ENCODE measurements around the gene C2orf76.
"Not testable (repeated sequence)": the region's sequence is repeated elsewhere in the genome, so short reads cannot be mapped to it uniquely, and the experiment has no call there.

C2orf76 gene

GRCh38 chr2:119293254-119293653 is 73.4 kb downstream of the C2orf76 start:
- DNase-seq: no peak

DNA sequence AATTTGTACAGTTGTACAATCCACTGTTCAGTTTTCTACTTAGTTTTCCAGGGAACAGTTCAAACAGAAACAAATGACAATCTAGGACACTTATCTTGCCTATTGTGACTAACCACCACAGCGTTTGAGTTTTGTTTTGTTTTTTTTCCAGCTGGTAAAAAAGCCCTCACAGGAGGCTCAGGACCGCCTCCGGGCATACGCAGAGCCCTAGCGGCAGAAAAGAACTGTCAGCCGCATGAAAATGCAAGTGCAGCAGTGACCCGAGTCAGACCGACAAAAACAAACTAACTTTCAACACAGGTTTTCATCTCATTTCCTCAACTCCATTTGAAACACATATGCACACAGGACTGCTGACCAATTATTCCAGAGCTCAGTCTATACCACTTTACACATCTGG is 74.4 kb downstream of the C2orf76 start:
- DNase-seq: no peak

DNA sequence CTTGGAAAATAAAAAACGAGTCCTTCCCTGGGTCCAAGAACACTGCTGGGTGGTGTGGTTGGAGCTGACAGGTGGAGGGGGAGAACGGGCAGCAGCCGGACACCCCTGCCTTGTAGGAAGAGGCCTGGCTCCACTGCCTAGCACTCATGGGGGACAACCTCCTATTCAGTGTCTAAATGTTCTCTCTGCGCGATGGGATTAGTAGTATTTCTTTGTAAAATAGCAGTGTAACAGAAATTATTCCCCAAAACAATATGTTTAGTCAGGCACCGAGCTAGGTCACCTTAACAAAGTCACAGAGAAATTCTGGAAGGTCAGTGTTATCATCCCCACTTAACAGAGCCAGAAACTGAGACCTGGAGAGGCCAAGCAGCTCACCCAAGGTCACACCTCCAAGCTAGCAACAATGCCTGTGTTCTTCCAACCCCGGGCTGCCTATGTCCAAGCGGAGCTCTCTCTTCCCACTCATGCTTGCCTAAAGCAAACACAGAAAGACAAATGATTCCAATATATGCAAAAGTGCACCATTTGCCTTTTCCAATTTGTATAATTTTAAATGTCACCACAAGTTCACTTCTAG is 75.0 kb downstream of the C2orf76 start:
- DNase-seq: no peak

DNA sequence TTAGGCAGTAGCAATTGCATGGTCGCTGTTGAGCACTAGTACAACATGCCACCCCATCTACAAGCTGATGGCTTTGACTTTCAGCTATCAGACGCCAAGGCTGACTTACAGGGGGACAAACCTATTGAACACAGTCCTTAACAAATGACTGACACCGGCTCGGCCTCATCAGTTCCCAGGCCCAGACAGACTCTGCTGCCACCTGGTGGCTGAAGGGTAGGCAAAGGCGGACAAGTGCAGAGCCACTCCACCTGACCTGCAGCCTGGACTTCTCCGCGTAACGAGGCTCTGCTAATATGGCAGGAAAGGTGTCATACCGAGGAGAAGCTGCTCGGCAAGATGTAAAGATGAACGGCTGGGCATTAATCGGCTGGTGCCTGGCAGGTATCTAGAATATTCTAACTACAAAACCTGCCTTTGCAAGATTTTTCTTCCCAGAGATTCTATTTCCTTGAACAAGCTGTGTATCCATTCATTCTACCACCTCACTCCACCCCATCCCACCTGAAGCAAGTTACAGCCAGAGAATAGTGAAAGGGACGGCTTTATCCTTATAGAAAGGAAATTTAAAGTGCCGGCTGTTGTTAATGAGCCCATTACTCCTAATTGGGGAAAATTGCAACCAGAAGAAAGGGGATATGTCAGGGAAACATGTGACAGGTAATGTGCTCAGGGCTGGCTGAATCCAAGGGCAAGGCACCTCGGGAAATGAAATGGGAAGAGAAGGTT is 75.6 kb downstream of the C2orf76 start:
- peak; percentile 9 for DNase-seq

DNA sequence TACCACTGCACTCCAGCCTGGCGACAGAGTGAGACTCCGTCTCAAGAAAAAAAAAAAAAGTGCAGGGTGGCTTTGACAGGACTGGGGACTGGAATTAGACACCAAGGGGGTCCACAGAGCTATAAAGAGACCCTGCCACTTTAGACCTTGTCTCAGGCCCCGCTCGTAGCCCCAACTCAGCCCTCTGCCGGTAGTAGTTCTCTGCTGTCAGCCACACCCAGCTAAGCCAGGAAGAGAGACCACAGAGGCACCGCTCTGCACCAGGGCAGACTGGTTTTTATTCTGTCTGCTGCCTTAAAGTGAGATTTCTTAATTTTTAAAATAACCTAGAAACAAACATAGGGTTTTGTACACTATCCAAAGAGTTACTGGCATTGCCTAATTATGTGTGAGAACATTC is 77.0 kb downstream of the C2orf76 start:
- no peak for DNase-seq

DNA sequence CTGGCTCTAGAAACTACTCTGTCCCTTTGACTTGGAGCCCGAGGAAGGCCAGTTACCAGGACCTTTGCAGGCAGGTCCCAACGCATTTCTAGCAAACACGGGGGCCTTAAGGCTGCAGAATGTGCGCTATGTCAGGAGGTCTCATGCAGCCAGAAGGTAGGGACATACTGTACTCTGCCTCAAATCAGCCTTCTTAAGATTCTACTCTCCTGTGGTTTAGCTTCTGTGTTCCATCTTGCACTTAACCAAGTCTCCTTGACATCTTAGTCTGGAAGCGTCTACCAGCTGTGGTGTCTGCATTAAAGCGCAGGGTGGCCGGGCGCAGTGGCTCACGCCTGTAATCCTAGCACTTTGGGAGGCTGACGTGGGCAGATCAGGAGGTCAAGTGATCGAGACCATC is 77.5 kb downstream of the C2orf76 start:
- no peak for DNase-seq

DNA sequence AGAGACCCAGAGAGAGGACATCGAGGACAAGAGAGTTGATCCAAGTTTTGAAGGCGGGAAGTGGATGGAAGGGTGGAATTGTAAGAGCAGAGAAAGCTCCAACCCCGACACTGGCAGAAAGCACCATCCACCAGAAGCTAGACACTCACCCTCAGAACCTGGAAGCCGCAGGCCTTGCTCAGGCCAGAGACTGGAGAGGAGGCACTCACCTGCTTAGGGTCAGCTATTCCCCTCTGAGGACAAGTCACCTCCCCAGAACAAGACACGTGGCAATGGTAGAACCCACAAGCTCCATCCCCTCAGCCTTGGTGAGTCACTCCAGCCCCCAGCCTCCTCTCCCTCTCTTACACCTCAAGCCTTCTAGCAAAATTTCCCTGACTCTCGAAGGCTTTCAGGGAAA is 78.1 kb downstream of the C2orf76 start:
- DNase-seq: no peak

DNA sequence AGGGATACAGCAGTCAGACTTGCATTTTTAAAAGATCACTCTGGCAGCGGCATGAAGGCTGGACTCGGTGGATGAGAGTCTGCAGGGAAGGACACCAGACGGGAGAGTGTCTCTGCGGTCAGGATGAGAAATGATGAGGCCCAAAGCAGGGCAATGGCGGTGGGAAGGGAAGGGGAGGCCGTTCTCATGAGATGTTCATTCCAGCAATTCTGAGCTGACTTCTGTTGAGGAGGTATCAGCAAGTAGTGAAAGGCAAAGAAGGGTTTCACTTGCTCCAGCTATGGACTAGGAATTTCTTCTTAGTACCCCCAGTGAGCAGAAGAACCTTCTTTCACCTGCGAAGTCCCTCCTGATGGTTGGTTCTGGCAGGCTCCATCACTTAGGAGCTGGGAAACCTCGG is 80.0 kb downstream of the C2orf76 start:
- DNase-seq: no peak

DNA sequence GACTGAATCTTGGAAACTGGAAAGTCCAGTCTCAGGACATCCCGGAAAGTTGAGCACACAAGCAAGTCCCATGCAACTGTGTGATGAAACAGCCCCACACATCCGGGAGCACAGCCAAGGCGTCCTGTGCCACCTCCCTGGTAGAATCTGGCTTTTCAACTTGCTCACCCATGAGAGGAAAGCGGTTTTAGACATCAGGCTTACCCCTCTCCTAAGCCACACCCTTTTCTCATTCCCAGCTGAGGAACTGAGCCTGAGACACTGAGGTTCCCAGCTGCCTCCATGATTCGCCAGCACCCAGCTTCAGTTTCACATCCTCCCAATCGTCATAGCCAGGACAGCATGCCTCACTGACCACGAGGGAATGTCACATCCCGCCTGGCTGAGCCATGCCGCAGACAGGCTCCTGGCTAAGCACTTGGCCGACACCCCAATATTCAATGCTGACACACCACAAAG is 82.7 kb downstream of the C2orf76 start:
- DNase-seq: no peak

GRCh38 chr2:119282996-119283511 is 83.6 kb downstream of the C2orf76 start:
- no peak for DNase-seq

- no peak for DNase-seq
These were observed 84.3 kb downstream of the C2orf76 start for GRCh38 chr2:119282146-119282995.

DNA sequence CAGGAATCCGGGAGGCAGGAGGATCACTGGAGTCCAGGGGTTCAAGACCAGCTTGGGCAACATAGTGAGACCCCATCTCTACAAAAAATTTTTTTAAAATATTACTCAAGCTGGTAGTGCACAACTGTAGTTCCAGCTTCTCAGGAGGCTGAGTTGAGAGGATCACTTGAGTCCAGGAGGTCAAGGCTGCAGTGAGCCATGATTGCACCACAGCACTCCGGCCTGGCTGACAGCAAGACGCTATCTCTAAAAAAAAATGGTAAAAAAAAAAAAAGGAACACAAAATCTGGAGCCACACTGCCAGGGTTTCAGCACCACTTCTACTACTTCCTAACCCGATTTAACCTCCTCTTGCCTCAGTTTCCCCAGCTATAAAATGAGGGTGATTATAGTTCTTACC is 86.0 kb downstream of the C2orf76 start:
- no peak for DNase-seq

DNA sequence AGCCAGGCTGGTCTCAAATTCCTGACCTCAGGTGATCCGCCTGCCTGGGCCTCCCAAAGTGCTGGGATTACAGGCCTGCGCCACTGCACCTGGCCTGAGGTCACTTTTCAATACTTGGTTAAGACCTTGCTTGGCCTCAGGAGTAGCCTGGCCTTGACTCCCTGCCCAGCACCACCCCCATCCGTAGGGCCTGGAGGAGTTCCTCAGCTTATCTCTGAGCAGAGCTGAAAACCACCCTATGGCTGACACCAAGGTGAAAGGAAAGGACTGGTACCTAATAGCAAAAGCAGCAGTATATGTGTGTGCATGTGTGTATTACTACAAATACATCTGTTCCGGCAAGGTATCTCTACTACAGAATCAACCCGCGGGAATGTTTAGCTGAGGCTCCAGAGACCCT is 87.0 kb downstream of the C2orf76 start:
- no peak for DNase-seq

DNA sequence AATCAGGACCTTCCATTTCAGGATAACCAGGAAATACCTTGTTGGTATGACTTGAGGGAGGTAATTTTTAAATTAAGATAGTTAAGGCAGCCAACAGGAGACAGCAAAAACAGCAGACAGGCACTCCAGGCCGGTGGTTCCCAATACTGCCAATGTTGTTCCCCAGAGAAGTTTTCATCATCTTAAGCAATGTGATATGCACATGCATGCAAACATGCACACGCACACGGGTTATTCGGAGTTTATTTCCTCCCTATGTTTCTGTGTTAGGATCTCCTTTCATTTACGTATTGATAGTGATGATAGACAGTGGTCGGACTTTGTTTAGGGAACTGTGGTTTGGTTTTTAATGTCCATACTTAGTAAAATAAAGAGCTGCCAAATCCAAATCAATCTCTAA is 87.7 kb downstream of the C2orf76 start:
- no peak for DNase-seq

DNA sequence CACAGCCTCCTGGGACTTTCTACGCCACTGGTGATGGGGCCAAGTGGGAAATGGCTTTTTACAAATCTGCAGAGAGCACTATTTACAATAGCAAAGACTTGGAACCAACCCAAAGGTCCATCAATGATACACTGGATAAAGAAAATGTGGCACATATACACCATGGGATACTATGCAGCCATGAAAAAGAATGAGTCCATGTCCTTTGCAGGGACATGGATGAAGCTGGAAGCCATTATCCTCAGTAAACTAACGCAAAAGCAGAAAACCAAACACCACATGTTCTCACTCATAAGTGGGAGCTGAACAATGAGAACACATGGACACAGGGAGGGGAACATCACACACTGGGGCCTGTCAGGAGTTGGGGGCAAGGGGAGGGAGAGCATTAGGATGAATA is 88.2 kb downstream of the C2orf76 start:
- DNase-seq: not testable (repeated sequence)

- no peak for DNase-seq
These were observed 89.8 kb downstream of the C2orf76 start for GRCh38 chr2:119276864-119277263.

DNA sequence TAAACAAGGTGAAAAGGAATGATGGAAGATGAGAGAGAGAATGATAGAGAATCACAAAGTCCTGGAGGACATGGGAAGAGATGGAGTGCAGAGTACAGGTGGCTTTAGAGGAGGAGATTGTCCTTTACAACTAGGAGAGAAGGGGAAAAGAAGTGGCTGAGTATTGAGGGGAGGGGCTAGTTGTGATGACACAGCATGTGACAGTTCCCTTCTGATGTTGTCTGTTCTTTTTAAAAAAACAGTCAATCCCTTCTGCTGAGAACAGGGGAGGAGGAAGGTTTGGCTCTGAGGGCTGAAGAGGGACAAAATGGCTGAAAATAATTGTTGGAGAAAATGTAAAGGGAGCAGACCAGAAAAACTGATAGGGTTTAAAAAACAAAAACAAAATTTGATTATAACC is 99.0 kb downstream of the C2orf76 start:
- no peak for DNase-seq

DNA sequence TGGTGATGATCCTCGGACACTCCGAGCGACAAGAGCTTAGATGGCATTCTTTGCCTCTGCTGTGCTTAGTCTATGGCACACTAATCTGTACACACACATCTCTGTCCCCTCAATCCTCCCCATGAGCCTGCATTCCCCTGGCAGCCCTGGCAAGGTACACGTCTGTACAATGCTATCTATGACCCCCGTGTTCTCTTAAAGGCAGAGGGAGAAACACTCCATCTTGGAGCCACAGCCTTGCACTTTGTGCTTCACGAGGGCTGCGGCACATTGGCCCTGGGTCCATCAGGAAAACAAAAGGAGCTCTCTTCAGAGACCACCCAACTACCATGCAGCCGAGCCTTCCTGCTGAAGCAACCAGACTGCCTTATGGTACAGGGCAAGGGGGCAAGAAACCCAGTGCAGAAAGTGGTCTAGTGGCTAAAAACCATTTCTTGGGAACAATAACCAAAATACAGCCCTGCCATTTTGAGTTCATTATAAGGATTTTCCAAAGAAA is 100.5 kb downstream of the C2orf76 start:
- no peak for DNase-seq

DNA sequence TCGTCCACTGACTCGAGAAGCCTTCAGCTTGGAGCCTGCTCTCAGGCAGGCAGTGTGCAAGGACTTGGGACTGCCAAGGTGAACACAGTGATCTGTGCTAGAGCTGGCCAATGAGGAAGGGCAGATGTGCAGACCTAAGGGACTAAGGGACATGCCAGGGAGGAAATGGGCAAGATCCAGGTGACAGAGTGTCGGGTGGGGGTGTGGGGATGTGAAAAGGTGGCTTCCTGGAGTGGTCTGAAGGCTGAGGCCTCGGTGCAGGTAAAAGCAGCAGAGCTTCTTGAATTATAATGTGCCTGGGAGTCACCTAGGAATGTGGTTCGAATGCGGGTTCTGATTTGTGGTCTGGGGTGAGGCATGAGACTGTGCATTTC is 101.0 kb downstream of the C2orf76 start:
- DNase-seq: no peak

DNA sequence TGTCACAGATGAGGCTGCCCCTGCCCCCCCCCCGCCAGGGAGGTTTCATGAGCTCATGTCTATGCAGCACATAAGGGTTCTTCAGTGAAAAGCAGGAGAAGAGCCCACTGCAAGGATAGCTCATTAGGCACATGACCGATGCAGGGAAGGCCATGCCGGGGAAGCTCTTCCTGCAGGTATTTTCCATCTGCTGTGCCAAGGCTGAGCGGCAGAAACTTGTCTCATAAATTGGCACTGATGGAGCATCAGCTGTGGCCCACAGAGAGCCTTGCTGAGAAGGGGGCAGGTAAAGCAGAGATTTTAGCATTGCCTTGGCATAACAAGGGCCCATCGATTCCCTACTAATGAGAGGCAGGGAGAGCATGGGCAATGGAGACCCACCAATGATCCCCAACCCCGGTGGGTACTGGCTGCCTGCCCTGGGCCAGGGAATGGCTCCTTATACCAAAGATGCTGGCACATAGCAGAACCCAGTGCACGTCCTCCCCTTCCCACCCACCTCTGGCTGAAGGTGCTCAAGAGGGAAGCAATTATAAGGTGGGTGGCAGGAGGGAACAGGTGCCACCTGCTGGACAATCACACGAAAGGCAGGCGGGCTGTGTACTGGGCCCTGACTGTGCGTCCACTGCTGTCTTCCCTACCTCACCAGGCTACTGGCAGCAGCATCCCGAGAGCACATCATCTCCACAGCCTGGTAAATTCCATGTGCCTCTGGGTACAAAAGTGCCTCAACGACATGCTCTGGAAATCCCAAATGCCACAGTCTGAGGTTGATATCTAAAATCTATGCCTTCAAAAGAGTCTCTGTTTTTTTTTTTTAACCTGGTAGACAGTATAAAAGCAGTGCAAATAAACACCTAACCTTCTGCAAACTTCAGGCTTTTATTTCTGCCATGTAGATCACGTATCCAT is 101.6 kb downstream of the C2orf76 start:
- peak; percentile 9 for DNase-seq

GRCh38 chr2:119263656-119264055 is 103.0 kb downstream of the C2orf76 start:
- no peak for DNase-seq

DNA sequence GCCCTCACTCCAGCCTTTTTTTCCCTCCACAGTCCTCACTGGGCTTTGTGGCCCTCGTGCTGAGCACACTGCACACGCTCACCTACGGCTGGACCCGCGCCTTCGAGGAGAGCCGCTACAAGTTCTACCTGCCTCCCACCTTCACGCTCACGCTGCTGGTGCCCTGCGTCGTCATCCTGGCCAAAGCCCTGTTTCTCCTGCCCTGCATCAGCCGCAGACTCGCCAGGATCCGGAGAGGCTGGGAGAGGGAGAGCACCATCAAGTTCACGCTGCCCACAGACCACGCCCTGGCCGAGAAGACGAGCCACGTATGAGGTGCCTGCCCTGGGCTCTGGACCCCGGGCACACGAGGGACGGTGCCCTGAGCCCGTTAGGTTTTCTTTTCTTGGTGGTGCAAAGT is 103.6 kb downstream of the C2orf76 start:
- DNase-seq: no peak
